SK-N-SH (cell line): ENCODE results near the gene RPL10. TPM values are rescaled to one million over a fixed set of nuclear protein-coding genes. Genes with fewer than 3 reads are reported as not detected.
A peak's percentile ranks its signal among the peaks of the same experiment; 100 is the strongest.

Experiments used
- CTCF ChIA-PET: fragments of 300-600, 350-600 bp; formaldehyde crosslinking; extraction: SDS; loops from one replicate; lab custom pipeline; 2021; lab: Yijun Ruan, JAX
- POLR2A ChIA-PET: fragments of 350-600 bp; sonication (Branson Sonifier 250); formaldehyde crosslinking; extraction: SDS; loops from one replicate; lab custom pipeline; 2020; ENCODE audit warnings: antibody characterized with exemption, inconsistent platforms; lab: Yijun Ruan, JAX
- DNase-seq: peaks from one replicate; pipeline ENCODE4 v3.0.0; 2012
- H2AFZ ChIP-seq: fragments of 200-600 bp; sonication (generic); 2 replicates; pipeline ENCODE4 v1.8.1; 2016; ENCODE audit warnings: antibody characterized with exemption, mild to moderate bottlenecking, low read depth
- H3F3A ChIP-seq: fragments of 200-600 bp; sonication (generic); replicated peaks from 2 replicates; pipeline ENCODE3; 2016; ENCODE audit warnings: antibody characterized with exemption, mild to moderate bottlenecking; ENCODE audit not compliant: insufficient read depth
- H3K27ac ChIP-seq, 2 experiments: fragments of 200-500 bp in 1 of 2; fragments of 200-600 bp in 1 of 2; sonication (Bioruptor generic) in 1 of 2; sonication (generic), shearing (Covaris generic) in 1 of 2; 2 replicates each; pipeline versions ENCODE4 v1.5.1 to v1.6.1; 2014 to 2016; ENCODE audit warnings: low read depth in 2 of 2, inconsistent platforms in 1 of 2, low read length in 1 of 2, mild to moderate bottlenecking in 1 of 2, mixed read lengths in 1 of 2
- H3K27me3 ChIP-seq: fragments of 200-600 bp; sonication (generic), shearing (Covaris generic); 2 replicates; pipeline ENCODE4 v1.6.1; 2016; ENCODE audit warnings: mixed run types; ENCODE audit not compliant: insufficient read depth
- H3K36me3 ChIP-seq, 2 experiments: fragments of 200-500 bp in 1 of 2; fragments of 200-600 bp in 1 of 2; sonication (Bioruptor generic) in 1 of 2; sonication (generic) in 1 of 2; replicated peaks in 1 of 2; 2 replicates each; pipeline versions ENCODE3 to v1.5.1; 2014 to 2016; ENCODE audit warnings: low read length in 1 of 2, mild to moderate bottlenecking in 1 of 2; ENCODE audit not compliant: insufficient read depth in 2 of 2, control insufficient read depth in 1 of 2
- H3K4me1 ChIP-seq, 2 experiments: fragments of 200-500 bp in 1 of 2; fragments of 200-600 bp in 1 of 2; sonication (Bioruptor generic) in 1 of 2; sonication (generic), shearing (Covaris generic) in 1 of 2; 2 replicates each; pipeline versions ENCODE4 v1.5.1 to v1.6.1; 2014 to 2016; ENCODE audit warnings: low read depth in 1 of 2, low read length in 1 of 2, mixed run types in 1 of 2; ENCODE audit not compliant: insufficient read depth in 2 of 2, control insufficient read depth in 1 of 2
- H3K4me2 ChIP-seq: fragments of 200-600 bp; sonication (generic), shearing (Covaris generic); 2 replicates; pipeline ENCODE4 v1.6.1; 2017; ENCODE audit warnings: mixed run types
- H3K4me3 ChIP-seq, 2 experiments: fragments of 200-500 bp in 1 of 2; fragments of 200-600 bp in 1 of 2; sonication (Bioruptor generic) in 1 of 2; sonication (generic), shearing (Covaris generic) in 1 of 2; 2 replicates each; pipeline versions ENCODE4 v1.5.1 to v1.8.1; 2014 to 2016; ENCODE audit warnings: low read depth in 2 of 2, inconsistent platforms in 1 of 2, low read length in 1 of 2, mild to moderate bottlenecking in 1 of 2, mixed read lengths in 1 of 2, moderate library complexity in 1 of 2
- H3K79me2 ChIP-seq: fragments of 200-600 bp; sonication (generic); 2 replicates; pipeline ENCODE4 v1.8.1; 2017; ENCODE audit warnings: mild to moderate bottlenecking; ENCODE audit not compliant: insufficient read depth
- H3K9ac ChIP-seq: fragments of 200-600 bp; sonication (generic); 2 replicates; pipeline ENCODE4 v1.6.1; 2017; ENCODE audit warnings: mixed run types
- H3K9me2 ChIP-seq: fragments of 200-600 bp; sonication (generic); 2 replicates; pipeline ENCODE4 v1.6.1; 2017; ENCODE audit warnings: mixed run types
- H3K9me3 ChIP-seq: fragments of 200-600 bp; sonication (generic); 2 replicates; pipeline ENCODE4 v1.6.1; 2017; ENCODE audit warnings: mixed run types, mild to moderate bottlenecking, moderate library complexity
- H4K20me1 ChIP-seq: fragments of 200-600 bp; sonication (generic); 2 replicates; pipeline ENCODE4 v1.6.1; 2017; ENCODE audit warnings: mild to moderate bottlenecking, mixed run types; ENCODE audit not compliant: insufficient read depth
- EP300 ChIP-seq, 2 experiments: IDR thresholded peaks; 2 replicates each; pipeline versions ENCODE4 v1.4.0 to v1.6.1; 2012; ENCODE audit warnings: borderline replicate concordance in 1 of 2, low read depth in 1 of 2, low read length in 1 of 2
- FOSL2 ChIP-seq: IDR thresholded peaks from 2 replicates; pipeline ENCODE4 v1.4.0; 2012; ENCODE audit warnings: low read depth, mild to moderate bottlenecking, moderate library complexity, borderline replicate concordance
- GABPA ChIP-seq: IDR thresholded peaks from 2 replicates; pipeline ENCODE4 v1.4.0; 2012; ENCODE audit warnings: low read depth, mild to moderate bottlenecking
- NFIC ChIP-seq: IDR thresholded peaks from 2 replicates; pipeline ENCODE4 v1.4.0; 2012; ENCODE audit warnings: borderline replicate concordance
- RAD21 ChIP-seq: IDR thresholded peaks from 2 replicates; pipeline ENCODE4 v1.6.1; 2012; ENCODE audit warnings: mild to moderate bottlenecking, low read length
- RCOR1 ChIP-seq: fragments of 150-350 bp; IDR thresholded peaks from 2 replicates; pipeline ENCODE4 v1.6.1; 2017; ENCODE audit warnings: antibody characterized with exemption, low read length
- RFX5 ChIP-seq: IDR thresholded peaks from 2 replicates; pipeline ENCODE4 v1.6.1; 2012; ENCODE audit warnings: mild to moderate bottlenecking, improper control_type of control experiment, low read length
- RXRA ChIP-seq: IDR thresholded peaks from 2 replicates; pipeline ENCODE4 v1.4.0; 2012; ENCODE audit warnings: low read depth, mild to moderate bottlenecking, borderline replicate concordance
- SMC3 ChIP-seq: IDR thresholded peaks from 2 replicates; pipeline ENCODE4 v1.6.1; 2012; ENCODE audit warnings: low read depth, low read length, improper control_type of control experiment
- TAF1 ChIP-seq: IDR thresholded peaks from 2 replicates; pipeline ENCODE4 v1.6.1; 2012; ENCODE audit warnings: low read depth, mild to moderate bottlenecking, low read length, moderate library complexity, borderline replicate concordance
- USF2 ChIP-seq: fragments of 150-350 bp; IDR thresholded peaks from 2 replicates; pipeline ENCODE4 v1.6.1; 2017; ENCODE audit warnings: antibody characterized with exemption, low read length, low read depth, borderline replicate concordance
- YY1 ChIP-seq: IDR thresholded peaks from 2 replicates; pipeline ENCODE4 v1.4.0; 2012; ENCODE audit warnings: low read depth, mild to moderate bottlenecking
- WGBS: methylation state at CpG from one replicate; pipeline ENCODE4 v1.1.6; 2017; ENCODE audit warnings: low lambda C conversion rate; 5-methylcytosine and 5-hydroxymethylcytosine counted together
- polyA plus RNA-seq, 3 experiments: library from polyadenylated mRNA; depleted of rRNA; stranded (reverse); fragments of >200 nt; gene quantifications; 2 replicates each; pipeline ENCODE4 v1.2.3, GENCODE V29; 2012
- TF ChIP-seq, protein P1 (sequence below): fragments of 200-600 bp; sonication (generic); IDR thresholded peaks from 2 replicates; pipeline ENCODE4 v1.6.1; 2017; ENCODE audit warnings: antibody characterized with exemption, mild to moderate bottlenecking, moderate library complexity
- TF ChIP-seq, protein P2 (sequence below): IDR thresholded peaks from 2 replicates; pipeline ENCODE4 v1.4.0; 2012; ENCODE audit warnings: low read depth
- TF ChIP-seq, protein P3 (sequence below): IDR thresholded peaks from 2 replicates; pipeline ENCODE4 v1.4.0; 2012; ENCODE audit warnings: low read depth, borderline replicate concordance

The RPL10 gene
- polyA plus RNA-seq, 1 of the 3 experiments (the other 2 are of a cell fraction) = 4,562 TPM

- Histone ChIP-seq H3K9me3 (no peaks in the 10 kb centered on the region), H3F3A (peaks cover 15% of the 10 kb centered on the region), H2AFZ (0 out of 2 replicates have a peak overlapping the region, but pooled peaks have one; percentile 29), H3K27ac (peak overlapping the region; percentile 87 to 89), H3K36me3 (no peaks in the 10 kb centered on the region), H3K4me3 (peak overlapping the region; percentile 48 to 54), H3K79me2 (peaks cover 40% of the 10 kb centered on the region), H3K9ac (peak overlapping the region; percentile 74; the same call in 1 of the 2 replicates), H3K9me2 (no peaks in the 10 kb centered on the region), H3K4me2 (peak overlapping the region; percentile 76), H4K20me1 (no peaks in the 10 kb centered on the region), H3K27me3 (no peaks in the 10 kb centered on the region; the same call in 1 of the 2 replicates), H3K4me1 (peaks cover 0 to 17% of the 10 kb centered on the region in 2 experiments; a peak in 1 of 4 replicates)
- 64% methylated on average over 26 of the region's 79 CpGs for WGBS
- peak; percentile 85 for DNase-seq
- POLR2A ChIA-PET = no interaction called here
- TF ChIP-seq RCOR1 = no peak
- peak; percentile 49; the same call in 1 of the 2 replicates for TF ChIP-seq TAF1
- TF ChIP-seq, protein P1, sequence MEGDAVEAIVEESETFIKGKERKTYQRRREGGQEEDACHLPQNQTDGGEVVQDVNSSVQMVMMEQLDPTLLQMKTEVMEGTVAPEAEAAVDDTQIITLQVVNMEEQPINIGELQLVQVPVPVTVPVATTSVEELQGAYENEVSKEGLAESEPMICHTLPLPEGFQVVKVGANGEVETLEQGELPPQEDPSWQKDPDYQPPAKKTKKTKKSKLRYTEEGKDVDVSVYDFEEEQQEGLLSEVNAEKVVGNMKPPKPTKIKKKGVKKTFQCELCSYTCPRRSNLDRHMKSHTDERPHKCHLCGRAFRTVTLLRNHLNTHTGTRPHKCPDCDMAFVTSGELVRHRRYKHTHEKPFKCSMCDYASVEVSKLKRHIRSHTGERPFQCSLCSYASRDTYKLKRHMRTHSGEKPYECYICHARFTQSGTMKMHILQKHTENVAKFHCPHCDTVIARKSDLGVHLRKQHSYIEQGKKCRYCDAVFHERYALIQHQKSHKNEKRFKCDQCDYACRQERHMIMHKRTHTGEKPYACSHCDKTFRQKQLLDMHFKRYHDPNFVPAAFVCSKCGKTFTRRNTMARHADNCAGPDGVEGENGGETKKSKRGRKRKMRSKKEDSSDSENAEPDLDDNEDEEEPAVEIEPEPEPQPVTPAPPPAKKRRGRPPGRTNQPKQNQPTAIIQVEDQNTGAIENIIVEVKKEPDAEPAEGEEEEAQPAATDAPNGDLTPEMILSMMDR = no peak
- no peak for TF ChIP-seq RAD21
- TF ChIP-seq FOSL2 = no peak
- peak; percentile 22; the same call in 1 of the 2 replicates for TF ChIP-seq NFIC
- no peak for TF ChIP-seq SMC3
- TF ChIP-seq RXRA = no peak
- no peak for TF ChIP-seq YY1
- TF ChIP-seq EP300 (IDR thresholded peaks at IDR 0.05; ENCODE audit: borderline replicate concordance in 1 of 2, low read depth in 1 of 2, low read length in 1 of 2) = no peak
- TF ChIP-seq RFX5 = no peak
- TF ChIP-seq GABPA = no peak
- TF ChIP-seq, protein P2, sequence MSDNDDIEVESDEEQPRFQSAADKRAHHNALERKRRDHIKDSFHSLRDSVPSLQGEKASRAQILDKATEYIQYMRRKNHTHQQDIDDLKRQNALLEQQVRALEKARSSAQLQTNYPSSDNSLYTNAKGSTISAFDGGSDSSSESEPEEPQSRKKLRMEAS = peak; percentile 81
- TF ChIP-seq USF2 = no peak
- TF ChIP-seq, protein P3, sequence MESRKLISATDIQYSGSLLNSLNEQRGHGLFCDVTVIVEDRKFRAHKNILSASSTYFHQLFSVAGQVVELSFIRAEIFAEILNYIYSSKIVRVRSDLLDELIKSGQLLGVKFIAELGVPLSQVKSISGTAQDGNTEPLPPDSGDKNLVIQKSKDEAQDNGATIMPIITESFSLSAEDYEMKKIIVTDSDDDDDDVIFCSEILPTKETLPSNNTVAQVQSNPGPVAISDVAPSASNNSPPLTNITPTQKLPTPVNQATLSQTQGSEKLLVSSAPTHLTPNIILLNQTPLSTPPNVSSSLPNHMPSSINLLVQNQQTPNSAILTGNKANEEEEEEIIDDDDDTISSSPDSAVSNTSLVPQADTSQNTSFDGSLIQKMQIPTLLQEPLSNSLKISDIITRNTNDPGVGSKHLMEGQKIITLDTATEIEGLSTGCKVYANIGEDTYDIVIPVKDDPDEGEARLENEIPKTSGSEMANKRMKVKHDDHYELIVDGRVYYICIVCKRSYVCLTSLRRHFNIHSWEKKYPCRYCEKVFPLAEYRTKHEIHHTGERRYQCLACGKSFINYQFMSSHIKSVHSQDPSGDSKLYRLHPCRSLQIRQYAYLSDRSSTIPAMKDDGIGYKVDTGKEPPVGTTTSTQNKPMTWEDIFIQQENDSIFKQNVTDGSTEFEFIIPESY = no peak
- CTCF ChIA-PET = no interaction called here
Observed at GRCh38 chrX:154378059-154378798, 19.9 kb upstream of the RPL10 start.
